WTC11 (cell line): Measurements from ENCODE around the gene SLC25A53. TPM values are rescaled to one million over a fixed set of nuclear protein-coding genes. Genes with fewer than 3 reads are reported as not detected.
A peak's percentile ranks its signal among the peaks of the same experiment; 100 is the strongest.

ENCODE experiments used
- ATAC-seq: fragments of 200-7000 bp; cut with Tn5 transposase; 2 replicates; pipeline ENCODE4 v1.10.0; 2021; ENCODE audit warnings: mild to moderate bottlenecking, moderate library complexity
- CTCF ChIA-PET: fragments of 300-600 bp; sonication (Branson Sonifier 250); formaldehyde crosslinking; loops from one replicate; lab custom pipeline; 2021; ENCODE audit warnings: antibody characterized with exemption; lab: Charles Lee
- POLR2A ChIA-PET: fragments of 350-600 bp; sonication (Branson Sonifier 250); formaldehyde crosslinking; loops from one replicate; lab custom pipeline; 2021; ENCODE audit warnings: antibody characterized with exemption; lab: Charles Lee
- DNase-seq: peaks from one replicate; pipeline ENCODE4 v3.0.0; 2021; ENCODE audit warnings: low spot score
- H3K27ac Mint-ChIP-seq: 2 replicates; pipeline ENCODE4 v1.8.0; 2021; ENCODE audit warnings: mixed read lengths
- H3K27me3 Mint-ChIP-seq: 2 replicates; pipeline ENCODE4 v1.8.0; 2021; ENCODE audit warnings: low read depth, mild to moderate bottlenecking, moderate library complexity, mixed read lengths
- H3K36me3 Mint-ChIP-seq: 2 replicates; pipeline ENCODE4 v1.8.0; 2021; ENCODE audit warnings: mixed read lengths
- H3K4me1 Mint-ChIP-seq: 2 replicates; pipeline ENCODE4 v1.8.0; 2022; ENCODE audit warnings: mixed read lengths
- H3K4me3 Mint-ChIP-seq: 2 replicates; pipeline ENCODE4 v1.8.0; 2021; ENCODE audit warnings: mild to moderate bottlenecking, moderate library complexity, mixed read lengths
- H3K9me3 Mint-ChIP-seq: 2 replicates; pipeline ENCODE4 v1.8.0; 2021; ENCODE audit warnings: mixed read lengths
- CBFB ChIP-seq: sonication (generic); formaldehyde crosslinking; IDR thresholded peaks from 2 replicates; pipeline ENCODE4 v1.8.1; 2022; ENCODE audit warnings: mild to moderate bottlenecking, low read depth, missing genetic modification reagents
- EMX1 ChIP-seq: fragments of 250-450 bp; sonication (Bioruptor Pico); IDR thresholded peaks from 2 replicates; pipeline ENCODE4 v1.8.0; 2021; ENCODE audit warnings: mild to moderate bottlenecking
- GRHL2 ChIP-seq: fragments of 250-450 bp; sonication (Bioruptor Pico); IDR thresholded peaks from 2 replicates; pipeline ENCODE4 v1.8.0; 2022; ENCODE audit warnings: mild to moderate bottlenecking, moderate library complexity; ENCODE audit not compliant: insufficient replicate concordance, severe bottlenecking
- JUN ChIP-seq: sonication (generic); formaldehyde crosslinking; IDR thresholded peaks from 2 replicates; pipeline ENCODE4 v1.8.0; 2023; ENCODE audit warnings: mild to moderate bottlenecking, missing genetic modification reagents
- PRRX2 ChIP-seq: fragments of 250-450 bp; sonication (Bioruptor Pico); IDR thresholded peaks from 2 replicates; pipeline ENCODE4 v1.8.0; 2021; ENCODE audit warnings: mild to moderate bottlenecking
- SMAD3 ChIP-seq: sonication (generic); formaldehyde crosslinking; IDR thresholded peaks from 2 replicates; pipeline ENCODE4 v1.8.0; 2022; ENCODE audit warnings: missing genetic modification reagents, mild to moderate bottlenecking, borderline replicate concordance
- SMAD4 ChIP-seq: sonication (generic); formaldehyde crosslinking; IDR thresholded peaks from 2 replicates; pipeline ENCODE4 v1.8.0; 2022; ENCODE audit warnings: mild to moderate bottlenecking, missing genetic modification reagents
- TEAD1 ChIP-seq: sonication (generic); formaldehyde crosslinking; IDR thresholded peaks from 2 replicates; pipeline ENCODE4 v1.8.0; 2022; ENCODE audit warnings: mild to moderate bottlenecking, missing genetic modification reagents
- TP53 ChIP-seq: sonication (generic); formaldehyde crosslinking; IDR thresholded peaks from 2 replicates; pipeline ENCODE4 v1.8.1; 2023; ENCODE audit warnings: mild to moderate bottlenecking, missing genetic modification reagents
- ZNF138 ChIP-seq: sonication (generic); formaldehyde crosslinking; conservative IDR thresholded peaks from 2 replicates; pipeline ENCODE4 v1.8.1; 2022; ENCODE audit warnings: mild to moderate bottlenecking, moderate library complexity, missing genetic modification reagents
- ZNF423 ChIP-seq: fragments of 250-450 bp; sonication (Bioruptor Pico); IDR thresholded peaks from 2 replicates; pipeline ENCODE4 v2.1.2; 2022; ENCODE audit warnings: mild to moderate bottlenecking, moderate library complexity
- total RNA-seq: library from RNA; stranded (reverse); gene quantifications from 3 replicates; pipeline ENCODE4 v1.2.3, GENCODE V29; 2021
- TF ChIP-seq, protein P1 (sequence below): fragments of 250-450 bp; sonication (Bioruptor Pico); IDR thresholded peaks from 2 replicates; pipeline ENCODE4 v1.9.0; 2021; ENCODE audit warnings: mild to moderate bottlenecking
- TF ChIP-seq, protein P2 (sequence below): fragments of 250-450 bp; sonication (Bioruptor Pico); IDR thresholded peaks from 2 replicates; pipeline ENCODE4 v1.8.0; 2021; ENCODE audit warnings: mild to moderate bottlenecking
- TF ChIP-seq, protein P3 (sequence below): sonication (generic); formaldehyde crosslinking; IDR thresholded peaks from 2 replicates; pipeline ENCODE4 v1.8.0; 2022; ENCODE audit warnings: mild to moderate bottlenecking, missing genetic modification reagents
- TF ChIP-seq, protein P4 (sequence below): fragments of 200-600 bp; IDR thresholded peaks from 2 replicates; pipeline ENCODE4 v1.8.0; 2022; ENCODE audit warnings: antibody characterized with exemption
- TF ChIP-seq, protein P5 (sequence below): sonication (generic); formaldehyde crosslinking; IDR thresholded peaks from 2 replicates; pipeline ENCODE4 v1.8.0; 2022; ENCODE audit warnings: missing genetic modification reagents

The SLC25A53 gene
- total RNA-seq, 1 experiment from 2014 or later = 1.8 TPM

DNA sequence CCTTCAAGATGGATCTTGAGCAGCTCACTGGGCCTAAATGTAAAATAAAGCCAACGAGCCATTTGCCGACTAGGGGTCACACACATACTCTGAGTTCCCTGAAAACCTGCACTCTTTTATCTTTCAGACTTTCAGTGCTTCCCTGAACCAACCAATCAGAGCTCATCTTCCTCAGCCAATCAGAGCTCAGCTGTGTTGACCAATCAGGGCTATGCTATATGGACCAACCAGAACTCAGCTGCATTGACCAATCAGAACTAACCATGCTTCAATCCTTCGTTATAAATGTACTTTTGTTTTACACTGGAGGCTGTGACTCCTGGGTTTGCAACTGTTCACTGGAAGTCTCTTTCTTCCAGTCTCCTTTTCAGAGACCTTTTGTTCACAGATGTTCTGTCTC, 19.3 kb downstream of the SLC25A53 start (continued):
- no peak for TF ChIP-seq ZNF138 (CRISPR knock-in tag)
- TF ChIP-seq, protein P1, sequence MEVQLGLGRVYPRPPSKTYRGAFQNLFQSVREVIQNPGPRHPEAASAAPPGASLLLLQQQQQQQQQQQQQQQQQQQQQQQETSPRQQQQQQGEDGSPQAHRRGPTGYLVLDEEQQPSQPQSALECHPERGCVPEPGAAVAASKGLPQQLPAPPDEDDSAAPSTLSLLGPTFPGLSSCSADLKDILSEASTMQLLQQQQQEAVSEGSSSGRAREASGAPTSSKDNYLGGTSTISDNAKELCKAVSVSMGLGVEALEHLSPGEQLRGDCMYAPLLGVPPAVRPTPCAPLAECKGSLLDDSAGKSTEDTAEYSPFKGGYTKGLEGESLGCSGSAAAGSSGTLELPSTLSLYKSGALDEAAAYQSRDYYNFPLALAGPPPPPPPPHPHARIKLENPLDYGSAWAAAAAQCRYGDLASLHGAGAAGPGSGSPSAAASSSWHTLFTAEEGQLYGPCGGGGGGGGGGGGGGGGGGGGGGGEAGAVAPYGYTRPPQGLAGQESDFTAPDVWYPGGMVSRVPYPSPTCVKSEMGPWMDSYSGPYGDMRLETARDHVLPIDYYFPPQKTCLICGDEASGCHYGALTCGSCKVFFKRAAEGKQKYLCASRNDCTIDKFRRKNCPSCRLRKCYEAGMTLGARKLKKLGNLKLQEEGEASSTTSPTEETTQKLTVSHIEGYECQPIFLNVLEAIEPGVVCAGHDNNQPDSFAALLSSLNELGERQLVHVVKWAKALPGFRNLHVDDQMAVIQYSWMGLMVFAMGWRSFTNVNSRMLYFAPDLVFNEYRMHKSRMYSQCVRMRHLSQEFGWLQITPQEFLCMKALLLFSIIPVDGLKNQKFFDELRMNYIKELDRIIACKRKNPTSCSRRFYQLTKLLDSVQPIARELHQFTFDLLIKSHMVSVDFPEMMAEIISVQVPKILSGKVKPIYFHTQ (CRISPR knock-in tag) = no peak
- no peak for TF ChIP-seq EMX1 (CRISPR knock-in tag)
- TF ChIP-seq SMAD3 (CRISPR knock-in tag) = no peak
- no peak for TF ChIP-seq TP53 (CRISPR knock-in tag)
- TF ChIP-seq, protein P2, sequence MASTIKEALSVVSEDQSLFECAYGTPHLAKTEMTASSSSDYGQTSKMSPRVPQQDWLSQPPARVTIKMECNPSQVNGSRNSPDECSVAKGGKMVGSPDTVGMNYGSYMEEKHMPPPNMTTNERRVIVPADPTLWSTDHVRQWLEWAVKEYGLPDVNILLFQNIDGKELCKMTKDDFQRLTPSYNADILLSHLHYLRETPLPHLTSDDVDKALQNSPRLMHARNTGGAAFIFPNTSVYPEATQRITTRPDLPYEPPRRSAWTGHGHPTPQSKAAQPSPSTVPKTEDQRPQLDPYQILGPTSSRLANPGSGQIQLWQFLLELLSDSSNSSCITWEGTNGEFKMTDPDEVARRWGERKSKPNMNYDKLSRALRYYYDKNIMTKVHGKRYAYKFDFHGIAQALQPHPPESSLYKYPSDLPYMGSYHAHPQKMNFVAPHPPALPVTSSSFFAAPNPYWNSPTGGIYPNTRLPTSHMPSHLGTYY (CRISPR knock-in tag) = no peak
- no peak for TF ChIP-seq ZNF423 (CRISPR knock-in tag)
- no peak for TF ChIP-seq TEAD1 (CRISPR knock-in tag)
- TF ChIP-seq CBFB (CRISPR knock-in tag) = no peak
- TF ChIP-seq, protein P3, sequence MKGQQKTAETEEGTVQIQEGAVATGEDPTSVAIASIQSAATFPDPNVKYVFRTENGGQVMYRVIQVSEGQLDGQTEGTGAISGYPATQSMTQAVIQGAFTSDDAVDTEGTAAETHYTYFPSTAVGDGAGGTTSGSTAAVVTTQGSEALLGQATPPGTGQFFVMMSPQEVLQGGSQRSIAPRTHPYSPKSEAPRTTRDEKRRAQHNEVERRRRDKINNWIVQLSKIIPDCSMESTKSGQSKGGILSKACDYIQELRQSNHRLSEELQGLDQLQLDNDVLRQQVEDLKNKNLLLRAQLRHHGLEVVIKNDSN (CRISPR knock-in tag) = no peak
- TF ChIP-seq JUN = no peak
- TF ChIP-seq GRHL2 (CRISPR knock-in tag) = no peak
- TF ChIP-seq SMAD4 (CRISPR knock-in tag) = no peak
- no peak for TF ChIP-seq PRRX2
- TF ChIP-seq, all 79 proteins: peak for 0

DNA sequence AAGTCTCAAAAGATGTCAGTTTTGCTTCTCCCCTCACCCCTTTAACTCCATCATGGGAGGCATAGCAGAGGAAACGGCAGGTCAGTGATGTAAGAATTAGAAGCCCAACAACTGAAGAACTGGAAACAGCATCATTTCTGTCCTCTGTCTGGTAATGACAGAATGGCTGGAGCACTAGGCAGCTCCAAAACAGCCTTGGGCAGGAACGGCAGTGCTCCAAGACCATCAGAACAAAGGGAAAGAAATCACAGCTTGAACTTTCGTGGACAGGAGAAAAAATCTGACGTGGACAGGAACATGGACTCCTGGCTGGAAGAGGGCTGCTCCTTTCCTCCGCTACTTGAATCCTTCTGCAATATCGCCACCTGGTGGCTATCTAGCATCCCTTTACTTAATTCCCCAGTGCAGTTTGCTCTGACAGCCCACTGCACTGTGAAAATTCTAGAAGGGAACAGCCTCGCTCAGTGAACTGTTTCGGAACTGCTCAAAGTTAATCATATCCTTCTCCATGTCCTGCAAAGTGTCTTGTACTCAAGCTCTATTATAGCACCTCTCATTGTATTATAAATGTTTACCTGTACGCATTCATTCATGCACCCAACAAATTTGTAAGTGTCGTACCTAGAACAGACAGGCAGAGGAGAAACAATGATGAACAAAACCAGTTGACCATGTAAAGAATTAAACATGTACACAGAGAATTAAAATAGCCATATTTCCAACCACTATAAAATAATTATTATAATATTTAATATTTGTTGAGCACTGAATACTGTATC, 20.4 kb downstream of the SLC25A53 start:
- H3K27me3 Mint-ChIP-seq = no peaks in the 10 kb centered on the region; the same call in 1 of the 2 replicates
- TF ChIP-seq, protein P4, sequence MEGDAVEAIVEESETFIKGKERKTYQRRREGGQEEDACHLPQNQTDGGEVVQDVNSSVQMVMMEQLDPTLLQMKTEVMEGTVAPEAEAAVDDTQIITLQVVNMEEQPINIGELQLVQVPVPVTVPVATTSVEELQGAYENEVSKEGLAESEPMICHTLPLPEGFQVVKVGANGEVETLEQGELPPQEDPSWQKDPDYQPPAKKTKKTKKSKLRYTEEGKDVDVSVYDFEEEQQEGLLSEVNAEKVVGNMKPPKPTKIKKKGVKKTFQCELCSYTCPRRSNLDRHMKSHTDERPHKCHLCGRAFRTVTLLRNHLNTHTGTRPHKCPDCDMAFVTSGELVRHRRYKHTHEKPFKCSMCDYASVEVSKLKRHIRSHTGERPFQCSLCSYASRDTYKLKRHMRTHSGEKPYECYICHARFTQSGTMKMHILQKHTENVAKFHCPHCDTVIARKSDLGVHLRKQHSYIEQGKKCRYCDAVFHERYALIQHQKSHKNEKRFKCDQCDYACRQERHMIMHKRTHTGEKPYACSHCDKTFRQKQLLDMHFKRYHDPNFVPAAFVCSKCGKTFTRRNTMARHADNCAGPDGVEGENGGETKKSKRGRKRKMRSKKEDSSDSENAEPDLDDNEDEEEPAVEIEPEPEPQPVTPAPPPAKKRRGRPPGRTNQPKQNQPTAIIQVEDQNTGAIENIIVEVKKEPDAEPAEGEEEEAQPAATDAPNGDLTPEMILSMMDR = peak; percentile 39; the same call in 1 of the 2 replicates
- TF ChIP-seq, protein P5, sequence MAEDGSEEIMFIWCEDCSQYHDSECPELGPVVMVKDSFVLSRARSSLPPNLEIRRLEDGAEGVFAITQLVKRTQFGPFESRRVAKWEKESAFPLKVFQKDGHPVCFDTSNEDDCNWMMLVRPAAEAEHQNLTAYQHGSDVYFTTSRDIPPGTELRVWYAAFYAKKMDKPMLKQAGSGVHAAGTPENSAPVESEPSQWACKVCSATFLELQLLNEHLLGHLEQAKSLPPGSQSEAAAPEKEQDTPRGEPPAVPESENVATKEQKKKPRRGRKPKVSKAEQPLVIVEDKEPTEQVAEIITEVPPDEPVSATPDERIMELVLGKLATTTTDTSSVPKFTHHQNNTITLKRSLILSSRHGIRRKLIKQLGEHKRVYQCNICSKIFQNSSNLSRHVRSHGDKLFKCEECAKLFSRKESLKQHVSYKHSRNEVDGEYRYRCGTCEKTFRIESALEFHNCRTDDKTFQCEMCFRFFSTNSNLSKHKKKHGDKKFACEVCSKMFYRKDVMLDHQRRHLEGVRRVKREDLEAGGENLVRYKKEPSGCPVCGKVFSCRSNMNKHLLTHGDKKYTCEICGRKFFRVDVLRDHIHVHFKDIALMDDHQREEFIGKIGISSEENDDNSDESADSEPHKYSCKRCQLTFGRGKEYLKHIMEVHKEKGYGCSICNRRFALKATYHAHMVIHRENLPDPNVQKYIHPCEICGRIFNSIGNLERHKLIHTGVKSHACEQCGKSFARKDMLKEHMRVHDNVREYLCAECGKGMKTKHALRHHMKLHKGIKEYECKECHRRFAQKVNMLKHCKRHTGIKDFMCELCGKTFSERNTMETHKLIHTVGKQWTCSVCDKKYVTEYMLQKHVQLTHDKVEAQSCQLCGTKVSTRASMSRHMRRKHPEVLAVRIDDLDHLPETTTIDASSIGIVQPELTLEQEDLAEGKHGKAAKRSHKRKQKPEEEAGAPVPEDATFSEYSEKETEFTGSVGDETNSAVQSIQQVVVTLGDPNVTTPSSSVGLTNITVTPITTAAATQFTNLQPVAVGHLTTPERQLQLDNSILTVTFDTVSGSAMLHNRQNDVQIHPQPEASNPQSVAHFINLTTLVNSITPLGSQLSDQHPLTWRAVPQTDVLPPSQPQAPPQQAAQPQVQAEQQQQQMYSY (CRISPR knock-in tag) = peak; percentile 61; the same call in 1 of the 2 replicates
- TF ChIP-seq JUN = no peak
- H3K27ac Mint-ChIP-seq = no peak overlapping the region
- peak; percentile 86 for ATAC-seq
- DNase-seq = peak; percentile 51
- no peaks in the 10 kb centered on the region for H3K36me3 Mint-ChIP-seq
- no peaks in the 10 kb centered on the region; the same call in 1 of the 2 replicates for H3K9me3 Mint-ChIP-seq
- peak overlapping the region; percentile 37 for H3K4me3 Mint-ChIP-seq
- no peaks in the 10 kb centered on the region for H3K4me1 Mint-ChIP-seq
- ChIA-PET CTCF (interaction anchor here (1.1 to 1.6 kb wide), 4 partner anchors 11 to 291 kb away, joined by 3 to 6 read pairs (median 5); no protein-coding TSS in a partner anchor), POLR2A (no interaction called here)
